Sigmoid colon (tissue), 4 donors: Measurements from ENCODE around the gene SETD3.

Experiments used
- CTCF ChIP-seq, 4 experiments: fragments of 450-650 bp in 3 of 4; fragments of 200-600 bp in 1 of 4; IDR thresholded peaks; one replicate each; pipeline ENCODE4 v1.5.1; 2016 to 2019; ENCODE audit warnings: antibody characterized with exemption in 4 of 4, mild to moderate bottlenecking in 3 of 4, moderate library complexity in 2 of 4
- EP300 ChIP-seq, 4 donors: sonication (generic); formaldehyde crosslinking; IDR thresholded peaks; one replicate each; pipeline ENCODE4 v1.6.1; 2017; ENCODE audit warnings: antibody characterized with exemption in 4 of 4
- POLR2A ChIP-seq, 2 donors: fragments of 450-650 bp; IDR thresholded peaks; one replicate each; pipeline ENCODE4 v1.6.1; 2016; ENCODE audit warnings: antibody characterized with exemption in 2 of 2, mild to moderate bottlenecking in 2 of 2, moderate library complexity in 2 of 2
- POLR2AphosphoS5 ChIP-seq, 4 donors: sonication (generic); formaldehyde crosslinking; IDR thresholded peaks; one replicate each; pipeline ENCODE4 v1.6.1; 2017; ENCODE audit warnings: antibody characterized with exemption in 4 of 4

- TF ChIP-seq EP300 (IDR thresholded peaks at IDR 0.05) (no peak), POLR2A (IDR thresholded peaks at IDR 0.05) (no peak), CTCF (IDR thresholded peaks at IDR 0.05) (no peak), POLR2AphosphoS5 (IDR thresholded peaks at IDR 0.05) (no peak)
These were observed 40.4 kb downstream of the SETD3 start for GRCh38 chr14:99440278-99440677.
